Measurements from ENCODE around the gene TRIM65. TPM values are rescaled to one million over a fixed set of nuclear protein-coding genes. Genes with fewer than 3 reads are reported as not detected.

The TRIM65 gene
- total and polyA plus RNA-seq, 2 of the 13 experiments (the other 11 are each of a cell fraction or from before 2014, with no cell fraction given) = 10.3 to 22.4 TPM

DNA sequence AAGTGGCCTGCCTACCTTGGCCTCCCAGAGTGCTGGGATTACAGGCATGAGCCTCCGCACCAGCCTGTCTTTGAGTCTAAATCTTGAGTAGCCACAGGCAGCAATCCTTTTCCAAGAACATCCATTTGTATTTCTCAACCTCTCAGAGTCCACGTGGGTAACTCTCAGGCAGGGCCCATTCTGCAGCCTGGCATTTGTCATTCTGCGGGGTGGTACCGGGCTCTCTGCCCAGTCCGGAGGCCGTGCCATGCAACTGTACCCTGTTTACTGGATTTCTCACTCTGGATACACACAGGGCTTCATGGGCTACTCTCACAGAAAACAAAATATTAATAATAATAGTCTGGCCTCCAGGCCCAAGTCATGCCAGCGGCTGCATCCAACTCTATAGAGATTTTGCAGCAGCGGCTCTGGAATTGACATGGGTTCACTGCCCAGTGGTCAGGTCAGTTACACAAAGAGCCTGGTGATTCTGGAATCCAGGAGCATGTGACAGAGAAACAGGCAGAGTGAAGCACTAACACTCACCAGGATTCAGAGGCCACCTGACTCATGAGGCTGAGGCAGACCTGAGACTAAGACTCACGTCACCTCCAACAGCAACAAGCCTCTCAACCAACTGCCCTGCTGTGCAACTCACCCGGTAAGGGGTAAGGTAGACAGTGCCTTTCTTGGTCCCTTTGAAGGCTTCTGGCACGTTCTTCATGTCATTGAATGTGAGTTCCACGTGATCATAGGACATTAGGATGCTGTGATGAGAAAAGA lies 45.6 kb downstream of the TRIM65 start:
- no peak overlapping the region for H2AFZ ChIP-seq (ENCODE audit: low read length)
- H3K4me3 ChIP-seq (replicated peaks in 1 of 3; ENCODE audit: insufficient read depth in 1 of 3, low read depth in 2 of 3, low read length in 3 of 3) = no peak overlapping the region
- POLR2A ChIA-PET = interaction anchor here (1.4 to 12.8 kb wide), 4 partner anchors 7 to 71 kb away, joined by 3 to 454 read pairs (median 118); partner anchors contain the start of gene TRIM47
- peaks cover 9 to 32% of the 10 kb centered on the region in 2 experiments for H3K36me3 ChIP-seq (replicated peaks in 1 of 2; ENCODE audit: control insufficient read depth in 1 of 2, insufficient read depth in 2 of 2, low read length in 2 of 2)
- WGBS (ENCODE audit: low lambda C conversion rate) = 97% methylated on average over 11 of the region's 12 CpGs
- H3K27me3 ChIP-seq (ENCODE audit: control insufficient read depth in 1 of 2, insufficient read depth in 2 of 2, low read length in 2 of 2) = no peaks in the 10 kb centered on the region; a peak in 1 of 5 replicates
- H4K20me1 ChIP-seq (ENCODE audit: insufficient read depth, low read length) = peaks cover 6% of the 10 kb centered on the region; the same call in 1 of the 2 replicates
- no peak overlapping the region for H3K9ac ChIP-seq (ENCODE audit: insufficient read depth, low read depth, low read length)
- no peak overlapping the region for H3K27ac ChIP-seq (ENCODE audit: extremely low read length, insufficient read depth, low read length)
- TF ChIP-seq EEA1 (CRISPR knock-in tag; IDR thresholded peaks at IDR 0.05; ENCODE audit: borderline replicate concordance) = no peak
- 0 out of 2 replicates have a peak, but pooled peaks have one; percentile 26 for TF ChIP-seq SRY (CRISPR knock-in tag; IDR thresholded peaks at IDR 0.05)
- TF ChIP-seq, protein P1, sequence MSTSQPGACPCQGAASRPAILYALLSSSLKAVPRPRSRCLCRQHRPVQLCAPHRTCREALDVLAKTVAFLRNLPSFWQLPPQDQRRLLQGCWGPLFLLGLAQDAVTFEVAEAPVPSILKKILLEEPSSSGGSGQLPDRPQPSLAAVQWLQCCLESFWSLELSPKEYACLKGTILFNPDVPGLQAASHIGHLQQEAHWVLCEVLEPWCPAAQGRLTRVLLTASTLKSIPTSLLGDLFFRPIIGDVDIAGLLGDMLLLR (CRISPR knock-in tag; IDR thresholded peaks at IDR 0.05) = 0 out of 2 replicates have a peak, but pooled peaks have one; percentile 24
- intact Hi-C loops (cut with micrococcal nuclease; ENCODE audit: unreplicated experiment) = no loop called here
- ATAC-seq = no peak
- FAIRE-seq = no peak
- no peak overlapping the region for H3K4me2 ChIP-seq (ENCODE audit: low read depth, low read length)
- in situ Hi-C loops (cut with HindIII; ENCODE audit: extremely low pct_ligation_motif_present, low pct_unique_long_range_greater_than_20kb) = no loop called here
- H3K79me2 ChIP-seq (ENCODE audit: insufficient read depth, low read length) = peaks cover 17% of the 10 kb centered on the region
- no peak for DNase-seq (ENCODE audit: low spot score)
- no peaks in the 10 kb centered on the region for H3K9me3 ChIP-seq (ENCODE audit: low read length)
- BruUV-seq (replicated peaks) = no TSS peak
- CTCF ChIA-PET (ENCODE audit: low intra/inter-chr PET ratio, low total read pairs) = no interaction called here
- peaks cover 54% of the 10 kb centered on the region for H3K4me1 ChIP-seq (ENCODE audit: insufficient read depth, low read length)

DNA sequence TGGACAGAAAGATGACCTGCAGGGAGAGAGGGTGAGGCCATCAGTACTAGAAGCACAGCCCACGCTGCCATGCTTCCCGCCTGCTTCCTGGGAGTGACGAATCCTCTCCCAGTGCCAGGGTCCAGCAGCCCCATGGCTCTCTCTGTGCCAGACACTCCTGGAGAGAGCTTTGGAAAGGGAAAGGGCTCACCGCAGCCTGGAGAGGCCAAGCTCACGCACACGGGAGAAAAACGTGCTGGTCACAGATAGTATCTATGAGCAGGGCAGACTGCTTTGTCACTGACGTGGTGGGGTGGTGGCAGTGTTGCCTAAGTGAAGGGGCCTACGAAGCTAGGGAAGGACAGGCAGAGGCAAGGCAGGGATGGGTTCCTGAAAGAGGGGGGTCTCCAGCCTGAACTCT lies 47.0 kb downstream of the TRIM65 start:
- in situ Hi-C loops (cut with HindIII; ENCODE audit: extremely low pct_ligation_motif_present, low pct_unique_long_range_greater_than_20kb) (no loop called here), intact Hi-C loops (cut with micrococcal nuclease; ENCODE audit: unreplicated experiment) (no loop called here)
- Histone ChIP-seq H3K9ac (ENCODE audit: insufficient read depth, low read depth, low read length) (no peak overlapping the region; the same call in 1 of the 2 replicates), H2AFZ (ENCODE audit: low read length) (no peak overlapping the region), H3K79me2 (ENCODE audit: insufficient read depth, low read length) (peaks cover 16% of the 10 kb centered on the region), H4K20me1 (ENCODE audit: insufficient read depth, low read length) (peaks cover 6% of the 10 kb centered on the region; the same call in 1 of the 2 replicates), H3K27ac (ENCODE audit: extremely low read length, insufficient read depth, low read length) (no peak overlapping the region), H3K4me2 (ENCODE audit: low read depth, low read length) (no peak overlapping the region), H3K27me3 (ENCODE audit: control insufficient read depth in 1 of 2, insufficient read depth in 2 of 2, low read length in 2 of 2) (no peaks in the 10 kb centered on the region; a peak in 1 of 5 replicates), H3K4me3 (replicated peaks in 1 of 3; ENCODE audit: insufficient read depth in 1 of 3, low read depth in 2 of 3, low read length in 3 of 3) (no peak overlapping the region), H3K4me1 (ENCODE audit: insufficient read depth, low read length) (peaks cover 67% of the 10 kb centered on the region), H3K9me3 (ENCODE audit: low read length) (no peaks in the 10 kb centered on the region), H3K36me3 (replicated peaks in 1 of 2; ENCODE audit: control insufficient read depth in 1 of 2, insufficient read depth in 2 of 2, low read length in 2 of 2) (peaks cover 9 to 34% of the 10 kb centered on the region in 2 experiments)
- WGBS (ENCODE audit: low lambda C conversion rate) = 97% methylated on average over 9 of the region's 9 CpGs
- ATAC-seq (no peak), DNase-seq (ENCODE audit: low spot score) (no peak), FAIRE-seq (no peak)
- no TSS peak for BruUV-seq (replicated peaks)
- CTCF ChIA-PET (ENCODE audit: low intra/inter-chr PET ratio, low total read pairs) = no interaction called here
- POLR2A ChIA-PET = interaction anchor here (0.6 to 7.7 kb wide), 11 partner anchors 9 to 180 kb away, joined by 3 to 229 read pairs (median 4); partner anchors contain the start of genes TRIM47, TRIM65 and UNK
- TF ChIP-seq TEAD3 (CRISPR knock-in tag; optimal IDR thresholded peaks at IDR 0.05; ENCODE audit: borderline replicate concordance) (no peak), ZNF441 (CRISPR knock-in tag; IDR thresholded peaks at IDR 0.05; ENCODE audit: borderline replicate concordance) (no peak), SYNCRIP (IDR thresholded peaks at IDR 0.05; ENCODE audit: insufficient read depth, low read depth, low read length) (no peak), ZNF343 (CRISPR knock-in tag; IDR thresholded peaks at IDR 0.05) (0 out of 2 replicates have a peak, but pooled peaks have one; percentile 28), ATF1 (CRISPR knock-in tag; IDR thresholded peaks at IDR 0.05) (no peak), ZBTB38 (CRISPR knock-in tag; IDR thresholded peaks at IDR 0.05) (peak; percentile 54; the same call in 1 of the 2 replicates), KDM6A (CRISPR knock-in tag; IDR thresholded peaks at IDR 0.05; ENCODE audit: low read depth) (no peak), GFI1 (CRISPR knock-in tag; IDR thresholded peaks at IDR 0.05; ENCODE audit: borderline replicate concordance) (no peak), ZBTB7A (CRISPR knock-in tag; IDR thresholded peaks at IDR 0.05) (peak; percentile 22; the same call in 1 of the 2 replicates), HNF4A (CRISPR knock-in tag; IDR thresholded peaks at IDR 0.05) (no peak)
- TF ChIP-seq, protein P2, sequence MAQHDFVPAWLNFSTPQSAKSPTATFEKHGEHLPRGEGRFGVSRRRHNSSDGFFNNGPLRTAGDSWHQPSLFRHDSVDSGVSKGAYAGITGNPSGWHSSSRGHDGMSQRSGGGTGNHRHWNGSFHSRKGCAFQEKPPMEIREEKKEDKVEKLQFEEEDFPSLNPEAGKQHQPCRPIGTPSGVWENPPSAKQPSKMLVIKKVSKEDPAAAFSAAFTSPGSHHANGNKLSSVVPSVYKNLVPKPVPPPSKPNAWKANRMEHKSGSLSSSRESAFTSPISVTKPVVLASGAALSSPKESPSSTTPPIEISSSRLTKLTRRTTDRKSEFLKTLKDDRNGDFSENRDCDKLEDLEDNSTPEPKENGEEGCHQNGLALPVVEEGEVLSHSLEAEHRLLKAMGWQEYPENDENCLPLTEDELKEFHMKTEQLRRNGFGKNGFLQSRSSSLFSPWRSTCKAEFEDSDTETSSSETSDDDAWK (CRISPR knock-in tag; IDR thresholded peaks at IDR 0.05) = no peak

Data from HepG2 (cell line).